IMR-90 (cell line): Measurements from ENCODE around the gene MRPL34. TPM values are rescaled to one million over a fixed set of nuclear protein-coding genes. Genes with fewer than 3 reads are reported as not detected.

Experiments
- ATAC-seq: fragments of 200-7000 bp; cut with Tn5 transposase; 2 replicates; pipeline ENCODE4 v1.9.1; 2020; ENCODE audit warnings: low read depth, mild to moderate bottlenecking, moderate library complexity
- BruUV-seq: library from RNA; stranded (reverse); fragments of 400-500 nt; replicated peaks from 2 replicates; lab custom pipeline; 2021; lab: Mats Ljungman, UMichigan
- CTCF ChIA-PET: fragments of 300-600 bp; formaldehyde crosslinking; extraction: SDS; loops from one replicate; lab custom pipeline; 2021; ENCODE audit warnings: antibody characterized with exemption; lab: Yijun Ruan, JAX
- POLR2A ChIA-PET: fragments of 300-600 bp; sonication (Branson Sonifier 250); formaldehyde crosslinking; loops from one replicate; lab custom pipeline; 2022; ENCODE audit warnings: antibody characterized with exemption; ENCODE audit not compliant: unreplicated experiment; lab: Charles Lee
- DNase-seq: peaks from one replicate; pipeline ENCODE4 v3.0.0; 2013
- H2AFZ ChIP-seq: replicated peaks from 2 replicates; pipeline ENCODE3; 2013; ENCODE audit warnings: low read length, mild to moderate bottlenecking; ENCODE audit not compliant: poor library complexity
- H2AK5ac ChIP-seq: 2 replicates; pipeline ENCODE4 v1.6.1; 2013; ENCODE audit warnings: low read depth, low read length, inconsistent platforms
- H2AK9ac ChIP-seq: replicated peaks from 2 replicates; pipeline ENCODE3; 2013; ENCODE audit warnings: mild to moderate bottlenecking, low read depth, low read length, moderate library complexity; ENCODE audit not compliant: poor library complexity
- H2BK120ac ChIP-seq: 2 replicates; pipeline ENCODE4 v1.6.1; 2013; ENCODE audit warnings: low read depth, low read length, inconsistent platforms
- H2BK15ac ChIP-seq: 3 replicates; pipeline ENCODE4 v1.6.1; 2013; ENCODE audit warnings: low read depth, low read length, inconsistent platforms
- H2BK20ac ChIP-seq: 2 replicates; pipeline ENCODE4 v1.6.1; 2013; ENCODE audit warnings: low read depth, mild to moderate bottlenecking, inconsistent platforms, low read length, moderate library complexity
- H2BK5ac ChIP-seq: 2 replicates; pipeline ENCODE4 v1.6.1; 2013; ENCODE audit warnings: mild to moderate bottlenecking, low read depth, low read length, inconsistent platforms; ENCODE audit not compliant: poor library complexity, severe bottlenecking
- H3K14ac ChIP-seq: replicated peaks from 2 replicates; pipeline ENCODE4 v1.6.1; 2013; ENCODE audit warnings: low read depth, low read length, inconsistent platforms
- H3K18ac ChIP-seq: 2 replicates; pipeline ENCODE4 v1.6.1; 2013; ENCODE audit warnings: low read depth, low read length, control low read depth
- H3K23ac ChIP-seq: 2 replicates; pipeline ENCODE4 v1.6.1; 2013; ENCODE audit warnings: low read depth, low read length, inconsistent platforms
- H3K27ac ChIP-seq: 2 replicates; pipeline ENCODE4 v1.5.1; 2013; ENCODE audit warnings: mild to moderate bottlenecking, control low read depth, low read length; ENCODE audit not compliant: insufficient read depth
- H3K27me3 ChIP-seq: 2 replicates; pipeline ENCODE4 v1.6.1; 2013; ENCODE audit warnings: low read length; ENCODE audit not compliant: control insufficient read depth, insufficient read depth
- H3K36me3 ChIP-seq: 2 replicates; pipeline ENCODE4 v1.6.1; 2013; ENCODE audit warnings: low read length, mixed read lengths; ENCODE audit not compliant: control insufficient read depth, insufficient read depth
- H3K4ac ChIP-seq: 2 replicates; pipeline ENCODE4 v1.6.1; 2013; ENCODE audit warnings: low read depth, low read length, inconsistent platforms
- H3K4me1 ChIP-seq: 2 replicates; pipeline ENCODE4 v1.6.1; 2013; ENCODE audit warnings: low read length, mixed read lengths; ENCODE audit not compliant: control insufficient read depth, insufficient read depth
- H3K4me2 ChIP-seq: 2 replicates; pipeline ENCODE4 v1.6.1; 2013; ENCODE audit warnings: low read depth, mild to moderate bottlenecking, control low read depth, low read length, moderate library complexity
- H3K4me3 ChIP-seq: 2 replicates; pipeline ENCODE4 v1.5.1; 2013; ENCODE audit warnings: low read depth, mild to moderate bottlenecking, control low read depth, low read length, moderate library complexity; ENCODE audit not compliant: insufficient read depth
- H3K56ac ChIP-seq: 2 replicates; pipeline ENCODE4 v1.6.1; 2013; ENCODE audit warnings: low read length, inconsistent platforms; ENCODE audit not compliant: insufficient read depth; ENCODE audit errors: extremely low read depth
- H3K79me1 ChIP-seq, 2 experiments: 2 replicates each; pipeline ENCODE4 v1.6.1; 2013; ENCODE audit warnings: low read length in 2 of 2, inconsistent platforms in 1 of 2, low read depth in 1 of 2
- H3K9ac ChIP-seq: 2 replicates; pipeline ENCODE4 v1.6.1; 2013; ENCODE audit warnings: low read depth, low read length, control low read depth
- H3K9me1 ChIP-seq: 2 replicates; pipeline ENCODE4 v1.6.1; 2013; ENCODE audit warnings: low read length, inconsistent platforms; ENCODE audit not compliant: insufficient read depth
- H3K9me3 ChIP-seq: 2 replicates; pipeline ENCODE4 v1.6.1; 2013; ENCODE audit warnings: low read length; ENCODE audit not compliant: control insufficient read depth, insufficient read depth
- H4K20me1 ChIP-seq: 2 replicates; pipeline ENCODE4 v1.6.1; 2013; ENCODE audit warnings: low read length, inconsistent platforms; ENCODE audit not compliant: insufficient read depth
- H4K5ac ChIP-seq: 2 replicates; pipeline ENCODE4 v1.6.1; 2013; ENCODE audit warnings: mild to moderate bottlenecking, low read depth, low read length, control low read depth
- H4K8ac ChIP-seq, 2 experiments: 2 replicates each; pipeline ENCODE4 v1.6.1; 2013; ENCODE audit warnings: low read depth in 2 of 2, low read length in 2 of 2, control low read depth in 1 of 2, inconsistent platforms in 1 of 2
- H4K91ac ChIP-seq: 2 replicates; pipeline ENCODE4 v1.6.1; 2013; ENCODE audit warnings: low read depth, low read length, inconsistent platforms; ENCODE audit not compliant: insufficient read depth
- FOS ChIP-seq: fragments of 150-350 bp; IDR thresholded peaks from 2 replicates; pipeline ENCODE4 v1.6.1; 2016; ENCODE audit warnings: low read depth, low read length
- MAFK ChIP-seq: IDR thresholded peaks from 2 replicates; pipeline ENCODE4 v1.6.1; 2012; ENCODE audit warnings: low read depth, low read length, improper control_type of control experiment
- MAZ ChIP-seq: IDR thresholded peaks from 2 replicates; pipeline ENCODE4 v1.6.1; 2012; ENCODE audit warnings: low read depth, mild to moderate bottlenecking, low read length, improper control_type of control experiment, moderate library complexity, borderline replicate concordance
- MXI1 ChIP-seq: IDR thresholded peaks from 2 replicates; pipeline ENCODE4 v1.6.1; 2012; ENCODE audit warnings: low read depth, mild to moderate bottlenecking, low read length, moderate library complexity, borderline replicate concordance
- RCOR1 ChIP-seq: IDR thresholded peaks from 2 replicates; pipeline ENCODE4 v1.6.1; 2012; ENCODE audit warnings: mild to moderate bottlenecking, low read length, improper control_type of control experiment; ENCODE audit not compliant: insufficient replicate concordance
- WGBS, 2 experiments: methylation state at CpG; one replicate each; pipeline versions ENCODE4 v1.1.5 to v1.1.7; 2013; ENCODE audit warnings: missing lambda C conversion rate in 2 of 2; ENCODE audit not compliant: insufficient read length in 1 of 2; ENCODE audit errors: extremely low coverage in 2 of 2; 5-methylcytosine and 5-hydroxymethylcytosine counted together
- dilution Hi-C: fragments of 300-500 bp; cut with HindIII; formaldehyde crosslinking; loops from one replicate; pipeline ENCODE4 v1.14.3; 2018; ENCODE audit warnings: low sequenced_read_pairs; ENCODE audit not compliant: unreplicated experiment
- in situ Hi-C: fragments of 300-500 bp; cut with MboI; formaldehyde crosslinking; loops from 3 replicates; pipeline ENCODE4 v1.14.3; 2019; ENCODE audit warnings: low sequenced_read_pairs, inconsistent platforms, mixed read lengths
- intact Hi-C: fragments of 100-400 bp; cut with micrococcal nuclease; formaldehyde crosslinking; loops from 2 replicates; pipeline ENCODE4 v1.10.0; 2022
- polyA plus RNA-seq, 3 experiments: library from polyadenylated mRNA; depleted of rRNA; stranded (reverse); fragments of >200 nt; gene quantifications; 2 replicates each; pipeline ENCODE4 v1.2.3, GENCODE V29; 2012; ENCODE audit warnings: low replicate concordance in 1 of 3
- total RNA-seq: library from RNA; depleted of rRNA; stranded (reverse); fragments of >200 nt; gene quantifications from 2 replicates; pipeline ENCODE4 v1.2.3, GENCODE V29; 2012
- TF ChIP-seq, protein P1 (sequence below): fragments of 150-350 bp; IDR thresholded peaks from 2 replicates; pipeline ENCODE4 v1.6.1; 2016; ENCODE audit warnings: low read depth, mild to moderate bottlenecking, low read length, moderate library complexity, borderline replicate concordance

MRPL34 gene
- total and polyA plus RNA-seq, 2 of the 4 experiments (the other 2 are of a cell fraction): 7.3 to 37.0 TPM

DNA sequence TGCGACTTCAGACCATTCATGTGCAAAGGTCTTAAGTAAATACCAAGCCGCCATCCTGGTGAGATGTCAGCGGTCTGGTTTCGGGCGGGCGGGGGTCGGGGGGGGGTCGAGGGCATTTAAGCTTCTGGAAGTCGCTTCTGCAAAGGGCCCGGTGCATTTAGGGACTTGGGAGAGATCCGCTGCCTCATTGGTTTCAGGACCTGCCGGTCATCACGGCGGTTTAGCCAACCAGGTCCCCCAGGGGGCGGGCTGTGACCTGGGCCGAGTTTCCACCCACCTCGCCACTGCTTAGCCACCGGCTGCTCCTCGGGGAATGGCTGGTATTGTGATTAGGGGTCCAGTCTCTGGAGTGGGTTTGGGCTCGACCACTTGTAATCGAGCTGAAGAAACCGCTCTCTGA lies 16.2 kb upstream of the MRPL34 start:
- peaks cover 5% of the 10 kb centered on the region; the same call in 1 of the 2 replicates for H3K36me3 ChIP-seq
- H3K9me3 ChIP-seq: no peaks in the 10 kb centered on the region
- peak overlapping the region; percentile 27 to 90; a peak in 3 of 4 replicates for H4K8ac ChIP-seq
- H3K23ac ChIP-seq: no peak overlapping the region
- H2BK15ac ChIP-seq: no peak overlapping the region
- ChIA-PET POLR2A (no interaction called here), CTCF (interaction anchor here (0.6 kb wide), 1 partner anchor 10 kb away, joined by 3 read pairs; no protein-coding TSS in a partner anchor)
- H3K27me3 ChIP-seq: no peaks in the 10 kb centered on the region
- H2AFZ ChIP-seq: peak overlapping the region; percentile 92
- no peak for TF ChIP-seq MXI1
- TF ChIP-seq RCOR1: no peak
- TF ChIP-seq, protein P1, sequence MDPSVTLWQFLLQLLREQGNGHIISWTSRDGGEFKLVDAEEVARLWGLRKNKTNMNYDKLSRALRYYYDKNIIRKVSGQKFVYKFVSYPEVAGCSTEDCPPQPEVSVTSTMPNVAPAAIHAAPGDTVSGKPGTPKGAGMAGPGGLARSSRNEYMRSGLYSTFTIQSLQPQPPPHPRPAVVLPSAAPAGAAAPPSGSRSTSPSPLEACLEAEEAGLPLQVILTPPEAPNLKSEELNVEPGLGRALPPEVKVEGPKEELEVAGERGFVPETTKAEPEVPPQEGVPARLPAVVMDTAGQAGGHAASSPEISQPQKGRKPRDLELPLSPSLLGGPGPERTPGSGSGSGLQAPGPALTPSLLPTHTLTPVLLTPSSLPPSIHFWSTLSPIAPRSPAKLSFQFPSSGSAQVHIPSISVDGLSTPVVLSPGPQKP: no peak
- no peak for TF ChIP-seq MAFK
- no peak for TF ChIP-seq MAZ
- no peak for TF ChIP-seq FOS
- peak; percentile 90 for DNase-seq
- H3K18ac ChIP-seq: no peak overlapping the region
- H3K4me2 ChIP-seq: peak overlapping the region; percentile 42; the same call in 1 of the 2 replicates
- H3K4me1 ChIP-seq: peaks cover 2% of the 10 kb centered on the region; the same call in 1 of the 2 replicates
- no peak overlapping the region for H3K4me3 ChIP-seq
- H3K9ac ChIP-seq: no peak overlapping the region
- in situ Hi-C loops (loop anchor here (5.0 to 10.0 kb wide), 2 partner anchors 85 to 217 kb away; no protein-coding TSS in a partner anchor), dilution Hi-C loops (no loop called here), intact Hi-C loops (loop anchor here (10.0 kb wide), 1 partner anchor 515 kb away; no protein-coding TSS in a partner anchor)
- peak overlapping the region; percentile 50 for H2AK9ac ChIP-seq
- H3K56ac ChIP-seq: no peak overlapping the region
- H2AK5ac ChIP-seq: no peak overlapping the region
- H3K4ac ChIP-seq: peak overlapping the region; percentile 33; the same call in 1 of the 2 replicates
- WGBS, 2 experiments: 12% methylated on average over 13 of the region's 22 CpGs; no CpG with 5 or more reads in 1 of the 2 experiments
- peaks cover 4% of the 10 kb centered on the region; the same call in 1 of the 2 replicates for H3K9me1 ChIP-seq
- H4K5ac ChIP-seq: no peak overlapping the region
- ATAC-seq: peak; percentile 65
- no peak overlapping the region for H3K27ac ChIP-seq
- H3K14ac ChIP-seq: 0 out of 2 replicates have a peak overlapping the region, but pooled peaks have one; percentile 57
- H4K20me1 ChIP-seq: 0 out of 2 replicates have a peak, but pooled peaks cover 3% of the 10 kb centered on the region
- no peak overlapping the region for H2BK20ac ChIP-seq
- H3K79me1 ChIP-seq: peaks cover 0 to 13% of the 10 kb centered on the region in 2 experiments; a peak in 2 of 4 replicates
- H2BK120ac ChIP-seq: 0 out of 2 replicates have a peak overlapping the region, but pooled peaks have one; percentile 30
- no peak overlapping the region for H2BK5ac ChIP-seq
- no peak overlapping the region for H4K91ac ChIP-seq
- no TSS peak for BruUV-seq
